HCT116 (cell line): ENCODE measurements around the gene HINT2.

Source experiments
- EZH2 ChIP-seq: fragments of 200-600 bp; sonication (generic); IDR thresholded peaks from 2 replicates; pipeline ENCODE4 v1.6.1; 2017; ENCODE audit warnings: antibody characterized with exemption, mixed run types
- EZH2phosphoT487 ChIP-seq: fragments of 200-600 bp; IDR thresholded peaks from 2 replicates; pipeline ENCODE4 v1.6.1; 2018; ENCODE audit warnings: antibody characterized with exemption, borderline replicate concordance
- FOSL1 ChIP-seq: IDR thresholded peaks from 2 replicates; pipeline ENCODE4 v1.6.1; 2012; ENCODE audit warnings: low read depth
- POLR2A ChIP-seq: IDR thresholded peaks from 2 replicates; pipeline ENCODE4 v1.7.0; 2011; ENCODE audit warnings: borderline replicate concordance; ENCODE audit not compliant: insufficient read depth, insufficient read length; ENCODE audit errors: extremely low read depth
- POLR2AphosphoS5 ChIP-seq: IDR thresholded peaks from 2 replicates; pipeline ENCODE4 v1.6.1; 2011; ENCODE audit warnings: mild to moderate bottlenecking, low read depth, low read length, moderate library complexity
- TF ChIP-seq, protein P1 (sequence below), 3 experiments: fragments of 200-600 bp in 1 of 3; sonication (generic) in 1 of 3; IDR thresholded peaks in 2 of 3; conservative IDR thresholded peaks in 1 of 3; 2 replicates each; pipeline ENCODE4 v1.5.1; 2012 to 2017; ENCODE audit warnings: low read depth in 2 of 3, low read length in 2 of 3, antibody characterized with exemption in 1 of 3, borderline replicate concordance in 1 of 3, control low read depth in 1 of 3, mild to moderate bottlenecking in 1 of 3, mixed read lengths in 1 of 3, mixed run types in 1 of 3, moderate library complexity in 1 of 3; ENCODE audit not compliant: insufficient read depth in 1 of 3
- TF ChIP-seq, protein P2 (sequence below): IDR thresholded peaks from 2 replicates; pipeline ENCODE4 v1.6.1; 2012; ENCODE audit warnings: low read depth

DNA sequence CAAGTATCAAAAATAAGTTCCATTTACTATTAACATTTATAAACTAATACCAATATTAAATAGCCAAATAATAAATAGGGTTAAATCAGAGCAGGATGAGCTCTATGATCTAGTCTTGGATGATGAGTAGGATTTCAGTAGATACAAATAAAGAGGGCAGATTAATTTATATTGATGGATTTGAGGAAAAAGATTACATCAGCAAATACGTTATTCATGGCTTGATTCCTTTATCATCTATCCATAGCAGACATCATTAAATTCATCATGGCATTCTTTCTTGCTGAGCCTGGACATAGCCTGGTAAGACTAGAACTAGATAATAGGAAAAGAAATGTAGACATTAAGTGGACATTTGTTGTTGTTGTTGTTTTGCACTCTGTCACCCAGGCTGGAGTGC is 47.4 kb downstream of the HINT2 start:
- TF ChIP-seq, protein P1, sequence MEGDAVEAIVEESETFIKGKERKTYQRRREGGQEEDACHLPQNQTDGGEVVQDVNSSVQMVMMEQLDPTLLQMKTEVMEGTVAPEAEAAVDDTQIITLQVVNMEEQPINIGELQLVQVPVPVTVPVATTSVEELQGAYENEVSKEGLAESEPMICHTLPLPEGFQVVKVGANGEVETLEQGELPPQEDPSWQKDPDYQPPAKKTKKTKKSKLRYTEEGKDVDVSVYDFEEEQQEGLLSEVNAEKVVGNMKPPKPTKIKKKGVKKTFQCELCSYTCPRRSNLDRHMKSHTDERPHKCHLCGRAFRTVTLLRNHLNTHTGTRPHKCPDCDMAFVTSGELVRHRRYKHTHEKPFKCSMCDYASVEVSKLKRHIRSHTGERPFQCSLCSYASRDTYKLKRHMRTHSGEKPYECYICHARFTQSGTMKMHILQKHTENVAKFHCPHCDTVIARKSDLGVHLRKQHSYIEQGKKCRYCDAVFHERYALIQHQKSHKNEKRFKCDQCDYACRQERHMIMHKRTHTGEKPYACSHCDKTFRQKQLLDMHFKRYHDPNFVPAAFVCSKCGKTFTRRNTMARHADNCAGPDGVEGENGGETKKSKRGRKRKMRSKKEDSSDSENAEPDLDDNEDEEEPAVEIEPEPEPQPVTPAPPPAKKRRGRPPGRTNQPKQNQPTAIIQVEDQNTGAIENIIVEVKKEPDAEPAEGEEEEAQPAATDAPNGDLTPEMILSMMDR (IDR thresholded peaks at IDR 0.05 in 2 of 3, conservative IDR thresholded peaks at IDR 0.05 in 1 of 3; ENCODE audit: borderline replicate concordance in 1 of 3, insufficient read depth in 1 of 3, low read depth in 2 of 3, low read length in 2 of 3): no peak
- TF ChIP-seq POLR2A (no peak), EZH2 (no peak), EZH2phosphoT487 (no peak), FOSL1 (no peak), POLR2AphosphoS5 (no peak)
- TF ChIP-seq, protein P2, sequence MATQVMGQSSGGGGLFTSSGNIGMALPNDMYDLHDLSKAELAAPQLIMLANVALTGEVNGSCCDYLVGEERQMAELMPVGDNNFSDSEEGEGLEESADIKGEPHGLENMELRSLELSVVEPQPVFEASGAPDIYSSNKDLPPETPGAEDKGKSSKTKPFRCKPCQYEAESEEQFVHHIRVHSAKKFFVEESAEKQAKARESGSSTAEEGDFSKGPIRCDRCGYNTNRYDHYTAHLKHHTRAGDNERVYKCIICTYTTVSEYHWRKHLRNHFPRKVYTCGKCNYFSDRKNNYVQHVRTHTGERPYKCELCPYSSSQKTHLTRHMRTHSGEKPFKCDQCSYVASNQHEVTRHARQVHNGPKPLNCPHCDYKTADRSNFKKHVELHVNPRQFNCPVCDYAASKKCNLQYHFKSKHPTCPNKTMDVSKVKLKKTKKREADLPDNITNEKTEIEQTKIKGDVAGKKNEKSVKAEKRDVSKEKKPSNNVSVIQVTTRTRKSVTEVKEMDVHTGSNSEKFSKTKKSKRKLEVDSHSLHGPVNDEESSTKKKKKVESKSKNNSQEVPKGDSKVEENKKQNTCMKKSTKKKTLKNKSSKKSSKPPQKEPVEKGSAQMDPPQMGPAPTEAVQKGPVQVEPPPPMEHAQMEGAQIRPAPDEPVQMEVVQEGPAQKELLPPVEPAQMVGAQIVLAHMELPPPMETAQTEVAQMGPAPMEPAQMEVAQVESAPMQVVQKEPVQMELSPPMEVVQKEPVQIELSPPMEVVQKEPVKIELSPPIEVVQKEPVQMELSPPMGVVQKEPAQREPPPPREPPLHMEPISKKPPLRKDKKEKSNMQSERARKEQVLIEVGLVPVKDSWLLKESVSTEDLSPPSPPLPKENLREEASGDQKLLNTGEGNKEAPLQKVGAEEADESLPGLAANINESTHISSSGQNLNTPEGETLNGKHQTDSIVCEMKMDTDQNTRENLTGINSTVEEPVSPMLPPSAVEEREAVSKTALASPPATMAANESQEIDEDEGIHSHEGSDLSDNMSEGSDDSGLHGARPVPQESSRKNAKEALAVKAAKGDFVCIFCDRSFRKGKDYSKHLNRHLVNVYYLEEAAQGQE: no peak
